NCI-H1417 treated with DMSO at 0.1 percent for 48 hours (cell line): Measurements from ENCODE around the gene ILDR2.

ENCODE experiments used
- DNase-seq: peaks from one replicate; lab custom pipeline; 2025; lab: John Stamatoyannopoulos, UW

The ILDR2 gene

GRCh38 chr1:166975361-166976129 is at the start of gene ILDR2:
Gene ILDR2, minus strand, starts transcription at chr1:166975540. Its CDS starts 272 bp downstream, at chr1:166975268.
- no peak for DNase-seq

GRCh38 chr1:167022384-167022783 is 47.0 kb upstream of the ILDR2 start:
- DNase-seq: no peak

- no peak for DNase-seq
Observed at GRCh38 chr1:167016100-167016750, 40.9 kb upstream of the ILDR2 start.

GRCh38 chr1:167013108-167013929 is 38.0 kb upstream of the ILDR2 start:
- no peak for DNase-seq

GRCh38 chr1:167012570-167012969 is 37.2 kb upstream of the ILDR2 start:
- no peak for DNase-seq

- DNase-seq: no peak
Observed at GRCh38 chr1:167011560-167012191, 36.3 kb upstream of the ILDR2 start.

DNA sequence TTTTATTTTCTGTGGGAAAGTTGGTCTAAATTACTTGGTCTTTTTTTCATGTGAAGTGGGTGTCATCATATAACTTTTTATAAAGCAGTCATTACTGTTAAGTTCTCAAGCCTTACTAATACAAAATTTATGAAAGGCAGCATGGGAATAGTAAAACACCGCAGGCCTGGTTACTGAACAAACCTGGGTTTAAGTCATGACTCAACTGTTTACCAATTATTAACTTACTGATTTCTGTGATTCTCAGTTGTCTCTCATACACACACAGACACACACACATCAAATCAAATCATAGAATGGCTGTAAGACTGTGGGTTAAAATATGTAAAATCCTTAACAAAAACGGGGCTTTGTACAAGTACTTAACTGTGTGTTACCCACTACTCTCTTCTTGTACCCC is 28.4 kb upstream of the ILDR2 start:
- DNase-seq: no peak

DNA sequence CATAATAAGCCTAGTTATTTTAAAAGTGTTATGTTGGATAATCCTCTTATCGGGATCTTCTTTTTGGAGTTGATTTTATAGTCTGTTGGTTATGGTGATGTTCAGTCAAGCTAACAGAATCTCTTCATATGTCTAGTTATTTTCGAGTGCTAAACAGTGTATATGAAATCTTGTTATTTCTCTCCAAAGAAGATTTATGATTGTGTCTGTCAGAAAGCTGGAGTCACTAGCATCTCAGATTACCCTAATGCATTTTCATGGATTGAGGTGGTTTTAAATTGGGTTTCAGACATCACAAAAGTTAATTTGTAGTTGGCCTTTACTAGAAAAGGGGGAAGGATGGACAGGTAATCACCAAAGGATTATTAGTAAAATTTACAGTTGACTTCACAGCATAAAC is 27.0 kb upstream of the ILDR2 start:
- DNase-seq: no peak

- DNase-seq: no peak
Observed at GRCh38 chr1:167000546-167000945, 25.2 kb upstream of the ILDR2 start.

GRCh38 chr1:166999500-167000055 is 24.2 kb upstream of the ILDR2 start:
- DNase-seq: no peak

DNA sequence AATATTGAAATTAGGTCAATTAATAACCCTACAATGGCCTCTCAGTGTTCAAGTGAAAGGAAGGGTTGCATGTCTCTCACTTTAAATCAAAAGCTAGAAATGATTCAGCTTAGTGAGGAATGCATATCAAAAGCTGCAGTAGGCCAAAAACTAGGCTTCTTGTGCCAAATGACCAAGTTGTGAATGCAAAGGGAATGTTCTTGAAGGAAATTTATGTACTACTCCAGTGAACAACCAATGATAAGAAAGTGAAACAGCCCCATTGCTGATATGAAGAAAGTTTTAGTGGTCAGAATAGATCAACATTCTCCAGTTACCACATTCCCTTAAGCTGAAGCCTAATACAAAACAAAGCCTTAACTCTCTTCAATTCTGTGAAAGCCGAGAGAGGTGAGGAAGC is 23.7 kb upstream of the ILDR2 start:
- no peak for DNase-seq

DNA sequence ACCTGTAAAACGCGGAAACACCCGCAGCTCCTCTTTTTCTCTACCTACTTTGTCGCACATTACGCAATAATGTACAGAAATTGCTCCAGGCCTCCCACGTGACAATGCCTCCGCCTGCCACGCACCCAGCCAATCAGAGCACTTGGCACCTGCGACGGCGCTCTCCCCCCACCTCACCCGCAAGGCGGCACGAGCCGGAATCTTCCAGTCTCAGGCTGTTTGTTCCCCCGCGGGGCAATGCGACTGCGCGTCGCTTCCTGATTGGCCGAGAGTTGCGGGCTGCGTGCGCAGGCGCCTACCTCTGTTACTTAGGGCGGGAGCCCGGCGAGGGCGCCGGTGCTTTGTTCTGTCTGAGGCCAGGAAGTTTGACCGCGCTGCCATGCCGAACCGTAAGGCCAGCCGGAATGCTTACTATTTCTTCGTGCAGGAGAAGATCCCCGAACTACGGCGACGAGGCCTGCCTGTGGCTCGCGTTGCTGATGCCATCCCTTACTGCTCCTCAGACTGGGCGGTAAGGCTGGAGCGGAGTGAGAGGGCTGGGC is 13.7 kb upstream of the ILDR2 start, which contains the start of gene MAEL:
Gene MAEL (plus strand): TSS at position 307 of the 542 bp plus-strand sequence. CDS start 73 bp downstream, at position 380.
- DNase-seq: no peak

- DNase-seq: no peak
Observed at GRCh38 chr1:166981589-166981988, 6.2 kb upstream of the ILDR2 start.

DNA sequence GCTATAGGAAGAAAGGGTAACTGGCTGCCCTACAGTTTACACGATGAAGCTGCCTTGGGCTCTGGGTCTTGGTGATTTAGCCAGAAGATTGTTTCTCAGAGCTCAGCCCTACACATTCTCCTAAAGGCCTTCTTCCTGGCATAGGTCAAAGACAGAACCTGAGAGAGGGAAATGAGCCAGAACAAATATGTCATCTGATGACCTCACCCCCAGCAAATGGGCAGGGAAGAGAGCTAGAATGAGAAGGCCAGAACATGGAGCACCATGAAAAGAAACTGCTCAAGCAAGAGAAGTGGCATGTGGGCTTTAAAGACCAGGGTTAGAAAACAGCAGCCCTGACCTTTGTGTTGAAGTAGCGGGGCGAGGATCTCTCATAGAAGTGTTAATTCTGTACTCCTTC is 5.5 kb upstream of the ILDR2 start:
- no peak for DNase-seq

GRCh38 chr1:166980383-166980782 is 5.0 kb upstream of the ILDR2 start:
- peak; percentile 84 for DNase-seq

GRCh38 chr1:166978821-166979220 is 3.5 kb upstream of the ILDR2 start:
- no peak for DNase-seq

- DNase-seq: no peak
Observed at GRCh38 chr1:166977951-166978350, 2.6 kb upstream of the ILDR2 start.

GRCh38 chr1:166974647-166975345 is 544 bp downstream of the ILDR2 start:
- no peak for DNase-seq

DNA sequence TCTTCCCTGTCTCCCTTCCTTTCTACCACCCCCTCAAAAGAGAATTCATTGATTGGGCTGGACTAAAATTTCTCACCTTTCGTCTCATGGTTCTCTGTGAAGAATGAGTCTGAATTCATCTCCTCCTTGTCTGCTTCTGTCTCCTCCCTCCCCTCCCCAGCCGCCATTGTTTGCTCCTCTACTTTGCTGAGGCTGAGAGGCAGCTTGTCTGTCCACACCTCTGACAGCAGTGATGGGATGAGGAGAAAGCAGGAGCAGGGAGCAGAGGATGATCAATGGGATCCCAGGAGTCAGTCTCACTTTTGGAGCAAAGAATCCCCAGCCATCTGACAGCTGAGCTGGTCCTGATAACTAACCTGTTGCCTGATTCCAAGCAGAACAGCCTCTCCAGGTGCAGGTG is 2.5 kb downstream of the ILDR2 start:
- DNase-seq: no peak

DNA sequence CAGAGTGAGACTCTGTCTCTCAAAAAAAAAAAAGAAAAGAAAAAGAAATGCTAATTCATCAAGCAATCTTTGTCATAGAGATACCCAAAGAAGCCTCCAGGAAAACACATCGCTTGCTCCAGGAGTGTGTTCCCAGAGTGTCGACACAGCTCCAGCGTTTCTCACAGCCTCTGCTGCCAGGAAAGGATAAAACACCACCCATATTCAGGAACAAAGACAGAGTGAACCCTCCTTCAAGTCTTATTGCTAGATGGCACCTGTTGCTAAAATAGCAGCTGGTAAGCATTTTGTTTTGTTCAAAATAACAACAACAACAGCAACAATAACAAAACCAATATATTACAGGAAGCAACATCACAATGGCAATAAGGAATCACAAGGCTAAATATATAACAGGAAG is 3.1 kb downstream of the ILDR2 start:
- no peak for DNase-seq

- no peak for DNase-seq
Observed at GRCh38 chr1:166971252-166971651, 4.1 kb downstream of the ILDR2 start.
